Left kidney (tissue), 2 donors: ENCODE data around the gene PTTG1IP. TPM values are rescaled to one million over a fixed set of nuclear protein-coding genes. Genes with fewer than 3 reads are reported as not detected.

Source experiments
- DNase-seq: peaks from one replicate; pipeline ENCODE4 v3.0.0-alpha.2; 2013
- polyA plus RNA-seq: library from polyadenylated mRNA; unstranded; fragments of 120-200 nt; gene quantifications from one replicate; pipeline ENCODE4 v1.2.1, GENCODE V29; 2013; ENCODE audit not compliant: insufficient read length

PTTG1IP gene
- polyA plus RNA-seq, 1 donor = 298 TPM

DNA sequence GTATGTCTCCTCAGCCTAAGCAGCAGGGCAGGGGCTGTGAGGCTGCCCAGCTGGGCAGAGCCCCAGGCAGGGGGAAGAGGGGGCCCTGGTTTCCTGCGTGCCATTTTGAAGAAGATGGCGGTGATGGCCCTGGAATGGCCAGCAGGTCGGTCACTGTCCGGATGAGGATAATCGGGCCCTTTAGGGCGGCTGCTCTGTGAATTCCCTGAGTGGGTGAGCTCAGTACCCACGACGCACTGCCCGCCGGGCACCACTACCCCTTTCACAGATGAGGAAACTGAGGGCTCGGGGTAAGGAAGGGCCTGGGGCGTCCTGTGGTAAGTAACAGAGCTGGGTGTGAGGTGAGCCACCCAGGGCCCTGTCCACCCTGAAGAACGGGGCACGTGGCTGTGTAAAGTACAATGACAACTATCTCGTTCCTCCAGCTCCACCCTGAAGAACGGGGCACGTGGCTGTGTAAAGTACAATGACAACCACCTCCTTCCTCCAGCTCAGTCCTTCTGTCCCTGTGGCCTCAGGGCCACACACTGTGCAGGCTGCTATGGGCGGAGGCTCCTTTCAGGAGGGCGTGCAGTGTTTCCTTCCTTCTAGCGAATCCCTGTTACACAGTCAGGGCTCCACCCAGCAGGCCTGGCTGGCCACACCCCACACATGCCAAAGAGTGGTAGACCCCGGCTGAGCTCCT lies 24.0 kb upstream of the PTTG1IP start:
- DNase-seq = no peak

DNA sequence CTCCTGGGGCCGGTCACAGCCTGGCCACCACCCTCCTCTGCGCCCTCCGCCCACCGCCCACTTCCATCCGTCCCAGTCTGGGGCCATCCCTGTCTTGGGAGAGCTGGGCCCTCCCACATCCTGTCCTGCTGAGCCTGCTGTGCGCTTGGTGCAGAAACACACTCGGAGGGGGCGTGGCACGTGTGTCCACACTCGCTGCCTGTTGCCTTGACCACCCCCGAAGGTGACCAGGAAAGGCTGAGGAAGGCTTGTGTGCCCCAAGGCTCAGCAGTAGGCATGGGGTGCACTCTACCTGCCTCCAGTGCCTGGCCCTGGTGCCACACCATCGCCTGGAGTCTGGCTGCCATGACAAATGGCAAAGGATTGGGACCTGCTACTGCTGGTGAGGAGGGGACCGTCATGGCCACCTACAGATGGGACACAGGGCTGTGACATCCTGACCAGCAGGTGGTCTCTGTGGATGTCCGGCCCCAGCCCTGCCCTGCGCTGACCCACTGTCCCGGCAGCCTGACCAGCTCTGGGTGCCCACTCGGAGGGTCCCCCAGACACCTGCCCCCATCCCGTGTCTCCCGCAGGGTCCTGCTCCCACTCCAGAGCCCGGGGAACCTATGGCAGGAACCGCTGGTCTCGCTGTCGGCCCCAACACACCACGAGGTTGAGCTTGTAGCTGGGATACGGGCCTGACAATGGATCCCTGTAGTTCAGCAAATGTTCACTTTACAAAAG lies 23.2 kb upstream of the PTTG1IP start:
- DNase-seq = no peak

DNA sequence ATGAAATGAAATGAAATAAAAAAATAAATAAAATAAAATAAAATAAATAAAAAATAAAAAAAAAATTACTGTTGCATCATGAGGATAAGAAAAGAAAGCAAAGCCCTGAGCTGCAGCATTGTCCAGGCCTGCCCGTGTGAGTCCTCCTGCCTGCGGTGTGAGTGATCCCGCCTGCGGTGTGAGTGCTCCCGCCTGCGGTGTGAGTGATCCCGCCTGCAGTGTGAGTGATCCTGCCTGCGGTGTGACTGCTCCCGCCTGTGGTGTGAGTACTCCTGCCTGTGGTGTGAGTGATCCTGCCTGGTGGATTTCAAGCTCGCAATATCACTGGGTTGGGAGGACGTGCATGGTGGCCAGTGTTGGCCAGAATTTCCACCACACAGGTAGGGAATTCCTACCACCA lies 22.4 kb upstream of the PTTG1IP start:
- no peak for DNase-seq

DNA sequence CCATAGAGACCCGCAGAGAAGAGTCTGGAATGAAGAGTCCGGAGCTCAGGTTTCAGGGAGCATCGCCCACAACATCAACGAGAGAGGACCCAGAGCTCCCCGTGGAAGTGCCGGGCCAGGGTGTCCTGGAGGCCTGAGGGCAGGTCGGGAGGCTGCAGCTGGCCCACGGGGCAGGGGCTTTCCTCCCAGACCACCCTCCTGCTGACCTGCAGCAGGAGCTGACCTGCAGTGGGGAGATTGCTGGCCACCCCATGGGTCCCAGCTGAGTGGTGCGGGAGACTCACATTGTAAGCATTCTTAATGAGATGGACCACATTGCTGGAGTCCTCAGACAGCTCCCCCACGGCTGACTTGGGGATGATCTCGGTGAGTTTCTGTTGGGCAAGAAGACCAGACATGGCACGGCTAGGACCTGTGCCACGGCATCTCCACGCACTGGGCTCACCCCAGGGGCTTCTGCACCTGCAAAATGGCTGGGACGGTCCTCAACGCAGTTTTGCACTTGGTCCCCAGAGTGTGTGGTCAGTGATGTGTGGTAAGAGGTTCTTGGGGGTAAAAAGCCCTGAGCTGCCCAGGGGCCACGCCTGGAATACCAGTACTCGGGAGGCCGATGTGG lies 21.3 kb upstream of the PTTG1IP start:
- no peak for DNase-seq

DNA sequence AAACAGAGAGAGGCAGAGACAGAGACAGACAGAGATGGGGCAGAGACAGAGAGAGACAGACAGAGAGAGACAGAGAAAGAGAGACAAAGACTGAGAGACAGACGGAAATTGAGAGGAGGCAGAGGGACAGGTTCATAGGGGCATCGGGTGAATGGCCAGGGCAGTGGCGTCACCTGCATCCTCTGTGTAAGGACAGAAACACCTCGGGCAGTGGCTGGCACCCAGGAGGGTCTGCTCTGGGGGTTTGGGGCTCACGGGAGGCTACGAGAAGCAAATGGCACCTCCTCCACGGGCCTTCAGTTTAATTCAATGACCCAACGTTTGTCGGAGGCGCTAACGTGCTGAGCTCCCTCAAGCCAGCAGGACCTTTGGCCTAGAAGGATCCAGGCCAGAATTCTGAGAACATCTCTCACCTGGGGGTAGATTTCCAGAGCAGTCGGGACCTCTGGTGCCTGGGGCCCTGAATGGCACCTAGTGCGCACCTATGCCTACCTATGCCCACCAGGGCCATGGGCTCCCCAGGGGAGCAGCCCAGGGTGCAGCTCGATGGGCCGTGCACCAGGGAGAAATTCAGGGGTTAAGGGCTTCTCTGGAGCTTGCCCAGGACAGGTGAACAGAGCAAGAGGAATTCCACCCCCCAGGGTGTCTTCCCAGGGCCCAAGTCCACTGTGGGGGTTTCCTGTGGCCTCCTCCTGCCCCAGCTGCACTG lies 20.6 kb upstream of the PTTG1IP start:
- DNase-seq = no peak

DNA sequence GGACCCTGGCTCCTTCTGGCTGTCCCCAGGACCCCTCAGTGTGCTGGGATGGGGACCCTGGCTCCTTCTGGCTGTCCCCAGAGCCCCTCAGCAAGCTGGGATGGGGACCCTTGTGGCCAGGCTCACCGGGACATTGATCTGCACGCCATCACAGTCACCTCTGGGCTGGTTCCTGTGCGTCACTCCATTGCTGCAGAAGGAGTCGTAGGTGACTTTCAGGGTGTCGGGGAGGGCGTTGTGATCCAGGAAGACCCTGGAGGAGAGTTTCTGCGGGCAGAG lies 19.7 kb upstream of the PTTG1IP start:
- DNase-seq = no peak

DNA sequence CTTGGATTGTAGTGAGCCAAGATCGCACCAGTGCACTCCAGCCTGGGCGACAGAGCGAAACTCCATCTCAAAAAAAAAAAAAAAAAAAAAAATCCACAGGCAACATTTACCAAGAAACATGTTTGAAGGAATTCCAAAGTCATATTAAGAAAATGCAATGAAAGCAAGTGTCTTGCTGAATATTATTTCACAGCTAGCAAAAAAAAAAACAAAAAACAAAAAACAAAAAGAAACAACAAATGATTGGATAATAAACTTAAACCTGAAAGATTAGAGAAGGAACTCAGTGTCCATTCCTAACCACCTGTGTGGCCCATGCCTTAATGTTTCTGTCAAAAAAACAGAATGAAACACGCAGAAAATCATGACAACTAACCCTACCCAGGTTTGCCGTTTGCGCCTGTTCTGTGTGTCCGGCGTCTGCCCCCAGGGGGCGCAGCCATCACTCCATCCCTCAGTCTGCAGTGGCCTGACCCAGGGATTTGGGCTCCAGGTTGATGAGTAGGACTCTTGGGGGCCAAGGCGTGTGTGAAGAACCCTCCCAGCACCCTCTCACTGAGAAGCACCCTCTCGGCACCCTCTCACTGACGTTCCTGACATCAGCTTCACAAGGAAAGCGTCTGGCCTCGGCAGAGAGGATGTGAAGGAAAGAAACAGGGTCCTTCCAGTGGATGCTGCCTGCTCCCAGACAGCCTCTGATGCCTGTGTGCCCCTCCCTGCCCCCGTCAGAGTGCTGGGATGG lies 19.2 kb upstream of the PTTG1IP start:
- no peak for DNase-seq

DNA sequence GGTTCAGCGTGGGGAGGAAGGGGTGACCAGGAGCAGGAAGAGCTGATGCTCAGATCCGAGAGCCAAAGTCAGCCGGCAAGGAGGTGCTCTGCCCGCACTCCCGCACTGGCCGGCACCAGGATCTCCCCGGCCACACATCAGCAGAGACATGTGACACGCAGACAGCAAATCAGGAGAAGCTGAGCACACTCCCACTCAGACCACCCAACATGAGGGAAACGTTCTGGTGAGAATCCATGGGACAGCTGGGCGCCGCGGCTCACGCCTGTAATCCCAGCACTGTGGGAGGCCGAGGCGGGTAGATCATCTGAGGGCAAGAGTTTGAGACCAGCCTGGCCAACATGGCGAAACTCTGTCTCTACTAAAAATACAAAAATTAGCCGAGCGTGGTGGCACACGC lies 18.6 kb upstream of the PTTG1IP start:
- no peak for DNase-seq

DNA sequence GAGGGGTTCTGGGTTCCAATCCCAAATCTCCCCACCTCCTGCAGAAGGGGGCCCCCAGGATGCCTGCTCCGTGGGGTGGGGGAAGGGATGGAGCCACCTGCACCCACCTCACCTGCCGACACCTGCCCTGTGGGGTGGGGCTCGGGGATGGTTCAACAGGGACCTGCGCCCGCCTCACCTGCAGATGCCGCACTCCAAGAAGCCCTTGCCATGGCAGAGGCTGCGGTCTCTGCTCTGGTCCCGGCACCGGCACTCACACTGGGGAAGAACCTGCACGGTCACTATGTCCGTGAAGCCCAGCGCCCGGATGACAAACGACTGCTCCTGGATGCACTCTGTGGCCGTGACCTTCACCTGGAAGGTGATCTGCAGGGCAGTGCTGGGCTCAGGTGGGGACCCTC lies 18.1 kb upstream of the PTTG1IP start:
- DNase-seq = no peak

DNA sequence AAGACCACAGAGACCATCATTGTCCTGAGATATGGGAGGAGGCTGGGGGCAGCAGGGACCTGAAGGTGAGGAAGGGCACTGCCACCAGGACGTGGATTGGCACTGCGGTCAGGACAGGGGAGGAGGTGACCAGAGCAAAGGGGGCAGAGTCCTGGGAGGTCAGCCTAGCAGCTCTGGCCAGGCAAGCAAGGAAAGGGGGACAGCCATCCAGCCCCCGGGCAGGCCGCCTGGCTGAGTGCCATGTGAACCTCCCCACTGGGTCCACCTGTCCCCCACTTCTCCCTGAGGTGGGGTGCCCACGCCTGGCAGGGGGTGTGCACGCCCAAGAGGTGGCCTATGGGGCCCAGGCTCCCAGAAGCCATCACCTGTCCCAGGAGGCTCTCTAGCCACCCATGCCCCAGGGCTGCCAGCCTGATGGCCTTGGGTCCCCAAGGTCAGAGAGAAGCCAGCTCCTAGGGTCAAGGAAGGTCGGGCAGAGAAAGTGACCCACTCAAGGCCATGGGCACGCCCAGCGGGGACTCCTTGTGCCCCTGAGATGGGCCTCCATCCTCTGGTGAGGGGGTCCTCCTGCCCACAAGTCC lies 17.6 kb upstream of the PTTG1IP start:
- no peak for DNase-seq

DNA sequence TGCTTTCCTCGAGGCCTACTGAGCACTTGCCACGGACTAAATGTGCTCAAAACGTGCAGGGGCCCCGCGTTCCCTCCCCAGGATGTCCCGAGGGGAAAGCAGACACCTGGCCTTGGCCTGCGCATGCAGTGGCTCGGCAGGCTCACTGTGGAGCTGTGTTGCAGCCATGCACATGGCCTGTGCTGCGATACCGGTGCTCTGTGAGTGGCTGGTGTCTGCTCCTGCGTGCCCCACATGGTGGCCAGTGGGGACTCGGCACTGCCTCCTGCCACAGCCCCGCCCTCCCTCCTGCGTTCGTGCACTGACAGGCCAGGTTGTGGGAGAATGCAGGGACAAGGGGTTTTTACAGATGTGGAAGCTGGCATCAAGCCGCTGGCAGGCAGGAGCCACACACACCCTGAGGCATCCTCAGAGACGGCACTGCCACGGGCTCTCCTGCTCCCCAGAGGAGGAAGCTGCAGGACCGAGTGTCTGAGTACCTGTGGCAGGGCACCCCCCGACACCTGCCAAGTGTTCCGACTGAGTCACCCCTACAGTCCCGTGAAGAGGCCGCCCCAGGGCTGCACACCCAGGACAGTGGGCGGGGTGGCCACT lies 16.9 kb upstream of the PTTG1IP start:
- no peak for DNase-seq

DNA sequence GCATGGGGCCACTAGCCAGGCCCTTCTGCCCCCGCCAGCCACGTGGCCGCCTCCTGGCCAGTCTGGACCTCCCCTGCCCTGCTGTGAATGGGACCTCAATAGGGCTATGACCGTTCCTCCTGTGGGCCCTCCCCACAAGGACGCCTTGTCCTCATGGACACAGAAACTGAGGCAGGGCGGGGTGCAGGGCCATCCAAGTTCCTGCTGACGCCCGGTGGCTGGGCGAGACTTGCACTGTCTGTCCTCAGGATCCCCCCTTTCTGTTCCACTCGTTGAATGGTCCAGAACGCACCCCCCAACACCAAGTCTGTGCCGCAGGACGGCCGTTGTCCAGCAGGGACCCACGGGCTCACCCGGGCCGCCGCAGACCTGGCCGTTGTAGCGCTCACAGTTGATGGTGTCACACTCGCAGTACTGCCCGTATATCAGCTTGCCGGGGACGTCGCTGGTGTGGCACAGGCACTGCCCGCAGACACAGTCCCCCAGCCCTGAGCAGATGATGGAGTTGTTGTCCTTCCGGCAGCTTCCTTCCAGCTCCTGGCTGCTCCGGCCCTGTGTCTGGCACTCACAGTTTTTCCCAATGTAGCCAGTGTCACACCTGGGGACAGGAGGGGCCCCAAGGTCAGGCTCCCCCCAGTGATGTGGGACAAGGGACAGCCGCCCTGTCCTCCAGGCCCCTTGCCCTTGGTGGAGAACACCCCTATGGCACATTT lies 16.3 kb upstream of the PTTG1IP start:
- DNase-seq = no peak

DNA sequence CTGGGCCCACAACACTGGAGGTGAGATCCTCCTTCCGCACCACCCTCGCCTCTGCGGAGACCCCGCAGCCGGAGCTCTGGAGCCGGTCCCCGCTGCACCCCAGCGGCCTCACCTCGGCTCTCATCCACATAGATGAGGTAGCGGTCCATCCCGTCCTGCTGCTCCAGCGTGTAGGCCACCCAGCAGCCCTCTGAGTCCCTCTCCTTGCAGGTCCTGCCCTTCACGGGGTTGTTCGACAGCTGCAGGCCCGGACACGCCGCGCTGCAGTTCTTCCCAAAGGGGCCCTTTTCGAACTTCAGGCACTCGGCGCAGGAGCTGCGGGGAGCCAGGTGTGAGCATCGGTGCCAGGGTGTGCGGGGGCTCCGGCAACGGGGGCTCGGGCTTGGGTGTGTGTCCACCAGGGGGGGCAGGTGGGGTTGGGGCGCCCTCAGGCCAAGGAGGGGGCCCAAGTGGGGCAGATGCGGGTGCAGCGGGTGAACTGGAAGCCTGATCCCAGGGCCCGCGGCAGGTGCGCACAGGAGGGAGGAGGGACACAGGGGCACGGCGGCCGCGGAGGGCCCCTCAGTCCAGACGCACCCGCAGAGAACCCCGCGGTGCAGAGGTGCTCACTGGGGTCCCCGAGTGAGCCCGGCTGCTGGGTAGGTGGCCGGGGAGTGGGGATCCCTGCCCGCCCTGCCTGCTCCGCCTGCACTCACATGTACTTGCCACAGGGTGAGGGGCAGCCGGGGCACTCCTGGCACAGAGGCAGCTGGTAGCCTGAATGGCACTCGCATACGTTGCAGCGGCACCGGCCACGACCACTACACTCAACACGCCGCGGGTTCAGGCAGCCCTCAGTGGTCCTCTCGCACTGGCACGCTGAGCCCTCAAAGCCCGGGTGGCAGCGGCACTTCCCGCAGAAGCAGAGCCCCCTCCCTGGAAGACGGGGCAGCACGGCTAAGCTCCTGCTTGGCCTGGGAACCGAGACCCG lies 15.4 kb upstream of the PTTG1IP start:
- DNase-seq = no peak

DNA sequence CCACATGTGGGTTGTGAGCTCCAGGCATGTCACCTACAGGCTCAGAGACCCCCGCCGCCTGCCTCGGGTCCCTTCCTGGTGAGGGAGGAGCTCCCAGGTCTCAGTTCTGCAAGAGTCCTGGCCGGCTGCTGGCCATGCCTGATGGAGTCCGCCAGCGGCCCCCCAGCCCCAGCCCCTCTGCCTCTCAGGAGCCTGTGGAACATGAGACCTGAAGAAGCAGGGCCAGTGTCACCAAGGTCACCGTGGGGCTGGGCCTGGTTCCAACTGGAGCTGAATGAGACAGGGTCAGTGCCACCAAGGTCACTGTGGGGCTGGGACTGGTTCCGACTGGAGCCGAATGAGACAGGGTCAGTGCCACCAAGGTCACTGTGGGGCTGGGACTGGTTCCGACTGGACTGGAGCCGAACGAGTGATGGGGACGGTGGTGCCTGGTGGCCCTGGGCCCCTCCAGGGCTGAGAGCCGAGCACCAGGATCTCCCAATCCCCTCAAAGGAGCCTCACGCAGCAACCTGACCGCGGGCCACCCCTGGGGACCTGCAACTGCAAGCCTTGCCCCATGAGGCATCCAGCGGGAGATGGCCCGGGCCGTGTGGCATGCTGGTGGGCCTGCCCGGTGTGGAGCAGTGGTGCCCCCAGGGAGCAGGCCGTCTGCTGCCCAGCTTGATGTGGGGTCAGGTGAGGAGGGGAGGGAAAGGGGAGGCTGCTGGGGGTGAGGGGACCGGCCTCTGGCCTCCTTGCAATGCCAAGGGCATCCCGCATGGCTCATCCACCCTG lies 14.5 kb upstream of the PTTG1IP start:
- no peak for DNase-seq

DNA sequence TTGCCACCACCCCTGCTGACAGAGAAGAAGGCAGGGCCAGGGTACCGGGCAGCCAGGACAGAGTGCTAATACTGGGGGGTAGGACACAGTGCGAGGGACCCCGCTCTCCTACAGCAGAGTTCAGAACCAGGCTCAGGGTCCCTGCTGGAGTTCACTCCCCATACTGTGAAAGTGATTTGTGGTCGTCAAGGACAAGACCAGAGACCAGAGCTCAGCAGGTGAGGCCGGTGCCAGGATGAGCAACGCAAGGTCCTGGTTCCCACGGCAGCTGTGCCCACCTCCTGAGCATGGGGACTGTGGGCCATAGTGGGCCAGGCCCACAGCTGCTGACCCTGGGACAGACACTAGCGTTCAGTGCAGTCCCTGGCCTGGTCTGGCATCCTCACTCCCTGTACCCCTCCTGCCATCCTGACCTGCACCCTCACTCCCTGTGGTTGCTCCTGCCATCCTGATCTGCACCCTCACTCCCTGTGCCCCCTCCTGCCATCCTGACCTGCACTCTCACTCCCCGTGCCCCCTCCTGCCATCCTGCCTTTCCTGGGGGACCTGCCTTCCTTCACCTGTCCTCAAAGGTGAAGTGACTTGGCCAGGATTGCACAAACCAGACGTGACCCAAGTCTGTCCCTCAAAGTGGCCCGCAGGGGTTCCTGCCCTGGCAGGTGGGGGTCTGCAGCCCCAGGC lies 13.8 kb upstream of the PTTG1IP start:
- no peak for DNase-seq

DNA sequence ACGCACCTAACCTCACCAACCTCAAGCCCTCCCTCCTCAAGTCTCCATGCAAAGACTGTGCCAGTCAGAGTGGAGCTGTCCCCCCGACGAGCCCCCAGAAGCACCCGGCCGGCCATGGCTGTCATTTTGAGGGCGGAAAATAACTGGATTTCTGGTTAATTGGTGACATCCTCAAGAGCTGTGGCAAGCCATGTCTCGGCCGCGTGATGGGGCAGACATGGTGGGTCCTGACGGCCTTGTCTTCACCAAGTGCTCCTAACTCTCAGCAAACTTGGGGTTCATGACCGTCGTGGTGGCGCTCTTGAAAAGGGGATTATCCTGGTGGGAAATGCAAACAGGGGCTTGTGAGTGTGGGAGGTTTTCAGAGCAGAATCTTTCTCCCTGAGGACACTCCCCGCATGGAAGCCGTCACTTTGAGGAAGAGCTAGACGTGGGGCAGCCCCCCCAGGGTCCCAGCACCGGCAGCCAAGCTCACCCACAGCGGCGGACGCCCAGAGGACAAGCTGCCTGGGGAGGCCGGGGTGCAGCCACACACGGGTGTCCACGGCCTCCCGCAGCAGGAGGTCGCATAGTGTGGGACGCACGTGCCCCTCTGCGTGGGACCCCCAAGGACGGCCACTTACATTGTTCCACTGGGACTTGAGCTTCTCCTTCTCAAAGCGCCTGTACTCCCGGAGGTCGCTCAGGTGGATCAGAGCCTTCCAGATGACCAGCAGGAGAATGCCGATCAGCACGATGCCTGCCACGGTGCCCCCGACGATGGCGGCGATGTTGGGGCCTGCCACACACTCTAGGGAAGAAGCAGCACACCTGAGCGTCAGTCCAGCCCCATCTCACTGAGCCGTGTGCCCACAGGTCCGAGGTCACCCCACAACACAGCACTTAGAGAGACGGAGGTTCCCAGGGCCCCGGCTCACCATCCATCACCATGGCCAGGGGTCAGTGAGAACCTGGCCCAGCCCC lies 12.9 kb upstream of the PTTG1IP start:
- DNase-seq = no peak

DNA sequence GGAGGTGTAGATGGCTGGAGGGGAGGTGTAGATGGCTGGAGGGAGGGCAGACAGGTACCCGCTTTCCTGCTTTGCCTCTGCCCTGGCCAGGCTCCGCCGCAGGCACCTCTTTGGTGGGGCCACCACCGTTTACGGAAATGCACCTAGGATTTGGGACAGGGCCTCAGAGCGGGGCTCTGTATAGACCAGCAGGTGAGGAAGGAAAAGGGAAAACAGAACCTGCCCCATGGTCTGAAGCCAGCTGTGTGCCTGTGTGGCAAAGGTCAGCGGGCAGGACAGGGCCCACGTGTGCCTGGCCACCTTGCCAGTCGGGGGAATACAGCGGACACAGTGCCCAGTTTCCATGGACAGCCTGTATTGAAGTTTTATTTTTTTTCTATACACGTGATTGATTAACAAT lies 12.1 kb upstream of the PTTG1IP start:
- DNase-seq = no peak
